Muscle of leg (tissue), 11 donors: ENCODE results near the gene PIK3CB. TPM values are rescaled to one million over a fixed set of nuclear protein-coding genes. Genes with fewer than 3 reads are reported as not detected.
A peak's percentile ranks its signal among the peaks of the same experiment; 100 is the strongest.
"Not testable (repeated sequence)": the region's sequence is repeated elsewhere in the genome, so short reads cannot be mapped to it uniquely, and the experiment has no call there.

Experiments used
- DNase-seq: peaks from one replicate; pipeline ENCODE4 v3.0.0; 2013
- H3K27ac ChIP-seq: one replicate; pipeline ENCODE4 v1.5.1; 2013; ENCODE audit warnings: mild to moderate bottlenecking, low read length, control low read depth
- H3K27me3 ChIP-seq: one replicate; pipeline ENCODE4 v1.6.1; 2013; ENCODE audit warnings: low read length; ENCODE audit not compliant: control insufficient read depth, insufficient read depth
- H3K36me3 ChIP-seq: one replicate; pipeline ENCODE4 v1.6.1; 2013; ENCODE audit warnings: low read length; ENCODE audit not compliant: control insufficient read depth, insufficient read depth
- H3K4me1 ChIP-seq: one replicate; pipeline ENCODE4 v1.6.1; 2013; ENCODE audit warnings: low read length; ENCODE audit not compliant: control insufficient read depth, insufficient read depth
- H3K4me3 ChIP-seq: one replicate; pipeline ENCODE4 v1.5.1; 2013; ENCODE audit warnings: low read length, control low read depth
- H3K9me3 ChIP-seq: replicated peaks from 2 replicates; pipeline ENCODE4 v1.6.1; 2013; ENCODE audit warnings: low read depth, low read length; ENCODE audit not compliant: control insufficient read depth
- whole genome bisulfite sequencing: methylation state at CpG from one replicate; pipeline ENCODE4 v1.1.5; 2013; ENCODE audit warnings: missing lambda C conversion rate; ENCODE audit not compliant: insufficient coverage; 5-methylcytosine and 5-hydroxymethylcytosine counted together
- polyA plus RNA-seq, 8 donors: library from polyadenylated mRNA; unstranded; fragments of 120-200 nt; gene quantifications; one replicate each; pipeline versions ENCODE4 v1.2.1 to v1.2.3, GENCODE V29; 2013; ENCODE audit warnings: inconsistent platforms in 1 of 8, low replicate concordance in 1 of 8; ENCODE audit not compliant: insufficient read length in 8 of 8, insufficient read depth in 1 of 8
- total RNA-seq: library from RNA; stranded (reverse); fragments of 120-200 nt; gene quantifications from one replicate; pipeline ENCODE4 v1.2.4, GENCODE V29; 2013

PIK3CB gene
- total and polyA plus RNA-seq, 9 donors, result 8.0 to 16.3 (median 10.0) TPM

- WGBS, result 100% methylated on average over 1 of the region's 6 CpGs
- DNase-seq, result no peak
- Histone ChIP-seq H3K9me3 (no peaks in the 10 kb centered on the region), H3K27ac (no peak overlapping the region), H3K27me3 (no peaks in the 10 kb centered on the region), H3K4me3 (no peak overlapping the region), H3K36me3 (no peaks in the 10 kb centered on the region), H3K4me1 (no peaks in the 10 kb centered on the region)
Measured at GRCh38 chr3:138809500-138810256, 25.1 kb downstream of the PIK3CB start.

GRCh38 chr3:138806376-138807080, 28.2 kb downstream of the PIK3CB start:
- no CpG with 5 or more reads among the region's 3 CpGs for WGBS
- peak; percentile 12 for DNase-seq
- no peak overlapping the region for H3K27ac ChIP-seq

GRCh38 chr3:138803006-138803653, 31.6 kb downstream of the PIK3CB start:
- DNase-seq, result no peak
- H3K36me3 ChIP-seq, result no peaks in the 10 kb centered on the region
- no peaks in the 10 kb centered on the region for H3K9me3 ChIP-seq
- H3K27ac ChIP-seq, result no peak overlapping the region
- no peaks in the 10 kb centered on the region for H3K4me1 ChIP-seq
- H3K27me3 ChIP-seq, result no peaks in the 10 kb centered on the region
- no peak overlapping the region for H3K4me3 ChIP-seq
- no CpG with 5 or more reads among the region's 2 CpGs for WGBS

More at GRCh38 chr3:138806376-138807080, 28.2 kb downstream of the PIK3CB start:
- no peak overlapping the region for H3K4me3 ChIP-seq
- no peaks in the 10 kb centered on the region for H3K36me3 ChIP-seq
- H3K27me3 ChIP-seq, result no peaks in the 10 kb centered on the region
- H3K9me3 ChIP-seq, result no peaks in the 10 kb centered on the region
- H3K4me1 ChIP-seq, result no peaks in the 10 kb centered on the region

GRCh38 chr3:138802223-138802622, 32.5 kb downstream of the PIK3CB start:
- not testable (repeated sequence) for DNase-seq, H3K4me3 ChIP-seq, H3K4me1 ChIP-seq, H3K27ac ChIP-seq, H3K9me3 ChIP-seq, H3K27me3 ChIP-seq, H3K36me3 ChIP-seq
- WGBS, result 95% methylated on average over 4 of the region's 6 CpGs

GRCh38 chr3:138801792-138802191, 32.9 kb downstream of the PIK3CB start:
- Histone ChIP-seq H3K27me3 (no peaks in the 10 kb centered on the region), H3K4me1 (no peaks in the 10 kb centered on the region), H3K4me3 (no peak overlapping the region), H3K9me3 (no peaks in the 10 kb centered on the region), H3K27ac (no peak overlapping the region), H3K36me3 (no peaks in the 10 kb centered on the region)
- no CpG with 5 or more reads among the region's 3 CpGs for WGBS
- DNase-seq, result no peak

GRCh38 chr3:138800248-138800647, 34.5 kb downstream of the PIK3CB start:
- WGBS, result no CpG with 5 or more reads among the region's 2 CpGs
- H3K4me1 ChIP-seq, result no peaks in the 10 kb centered on the region
- no peak for DNase-seq
- H3K4me3 ChIP-seq, result no peak overlapping the region
- H3K27ac ChIP-seq, result no peak overlapping the region
- no peaks in the 10 kb centered on the region for H3K27me3 ChIP-seq
- no peaks in the 10 kb centered on the region for H3K36me3 ChIP-seq
- H3K9me3 ChIP-seq, result no peaks in the 10 kb centered on the region

GRCh38 chr3:138799822-138800221, 34.9 kb downstream of the PIK3CB start:
- H3K4me3 ChIP-seq, result no peak overlapping the region
- 100% methylated on average over 2 of the region's 3 CpGs for WGBS
- no peaks in the 10 kb centered on the region for H3K4me1 ChIP-seq
- DNase-seq, result no peak
- H3K27me3 ChIP-seq, result no peaks in the 10 kb centered on the region
- H3K27ac ChIP-seq, result no peak overlapping the region
- H3K9me3 ChIP-seq, result no peaks in the 10 kb centered on the region
- no peaks in the 10 kb centered on the region for H3K36me3 ChIP-seq

- no CpG with 5 or more reads among the region's 1 CpG for WGBS
- peaks cover 5% of the 10 kb centered on the region for H3K36me3 ChIP-seq
- H3K4me1 ChIP-seq, result no peaks in the 10 kb centered on the region
- H3K4me3 ChIP-seq, result no peak overlapping the region
- H3K27me3 ChIP-seq, result no peaks in the 10 kb centered on the region
- H3K9me3 ChIP-seq, result no peaks in the 10 kb centered on the region
- no peak overlapping the region for H3K27ac ChIP-seq
- no peak for DNase-seq
Measured at GRCh38 chr3:138797508-138798038, 37.2 kb downstream of the PIK3CB start.

- no peak for DNase-seq
- Histone ChIP-seq H3K4me1 (no peaks in the 10 kb centered on the region), H3K27me3 (no peaks in the 10 kb centered on the region), H3K4me3 (no peak overlapping the region), H3K36me3 (peaks cover 5% of the 10 kb centered on the region), H3K9me3 (no peaks in the 10 kb centered on the region), H3K27ac (no peak overlapping the region)
- WGBS, result 100% methylated on average over 1 of the region's 5 CpGs
Measured at GRCh38 chr3:138796761-138797160, 38.0 kb downstream of the PIK3CB start.

- H3K27me3 ChIP-seq, result no peaks in the 10 kb centered on the region
- H3K36me3 ChIP-seq, result no peaks in the 10 kb centered on the region
- H3K4me3 ChIP-seq, result no peak overlapping the region
- WGBS, result 100% methylated on average over 1 of the region's 3 CpGs
- no peaks in the 10 kb centered on the region for H3K9me3 ChIP-seq
- H3K4me1 ChIP-seq, result no peaks in the 10 kb centered on the region
- H3K27ac ChIP-seq, result no peak overlapping the region
- DNase-seq, result peak; percentile 51
Measured at GRCh38 chr3:138786788-138787271, 47.9 kb downstream of the PIK3CB start.
